MCF 10A (cell line): Measurements from ENCODE around the gene KDM3A. TPM values are rescaled to one million over a fixed set of nuclear protein-coding genes. Genes with fewer than 3 reads are reported as not detected.

Experiments used
- BruUV-seq: library from RNA; stranded (reverse); fragments of 400-500 nt; replicated peaks from 2 replicates; lab custom pipeline; 2021; lab: Mats Ljungman, UMichigan
- CTCF ChIA-PET: fragments of 300-600 bp; sonication (Branson Sonifier 250); formaldehyde crosslinking; extraction: SDS; loops from one replicate; lab custom pipeline; 2021; ENCODE audit warnings: antibody characterized with exemption, inconsistent platforms; lab: Yijun Ruan, JAX
- POLR2A ChIA-PET: fragments of 300-600, 350-650 bp; sonication (Branson Sonifier 250); formaldehyde crosslinking; extraction: SDS; loops from one replicate; lab custom pipeline; 2020; ENCODE audit warnings: antibody characterized with exemption, inconsistent platforms; lab: Yijun Ruan, JAX
- DNase-seq: peaks from one replicate; pipeline ENCODE4 v3.0.0-alpha.2; 2018; ENCODE audit not compliant: unreplicated experiment
- H3K27ac Mint-ChIP-seq: one replicate; pipeline ENCODE4 v1.8.0; 2022; ENCODE audit warnings: mild to moderate bottlenecking, low read depth, mixed read lengths; ENCODE audit not compliant: unreplicated experiment
- H3K27me3 Mint-ChIP-seq: one replicate; pipeline ENCODE4 v1.8.0; 2022; ENCODE audit warnings: mixed read lengths; ENCODE audit not compliant: insufficient read depth, unreplicated experiment
- H3K36me3 Mint-ChIP-seq: one replicate; pipeline ENCODE4 v1.8.0; 2022; ENCODE audit warnings: mild to moderate bottlenecking, moderate library complexity, mixed read lengths; ENCODE audit not compliant: insufficient read depth, unreplicated experiment
- H3K4me1 Mint-ChIP-seq: one replicate; pipeline ENCODE4 v1.8.0; 2022; ENCODE audit warnings: mixed read lengths; ENCODE audit not compliant: insufficient read depth, unreplicated experiment
- H3K4me3 Mint-ChIP-seq: one replicate; pipeline ENCODE4 v1.8.0; 2022; ENCODE audit warnings: mild to moderate bottlenecking, moderate library complexity, mixed read lengths; ENCODE audit not compliant: unreplicated experiment
- H3K9me3 Mint-ChIP-seq: one replicate; pipeline ENCODE4 v1.8.0; 2022; ENCODE audit warnings: mixed read lengths; ENCODE audit not compliant: unreplicated experiment
- intact Hi-C: fragments of 100-400 bp; cut with micrococcal nuclease; formaldehyde crosslinking; loops from 2 replicates; pipeline ENCODE4 v1.14.1; 2022
- total RNA-seq: library from RNA; stranded (reverse); gene quantifications from 2 replicates; pipeline ENCODE4 v1.2.3, GENCODE V29; 2022
- TF ChIP-seq, protein P1 (sequence below): fragments of 200-600 bp; IDR thresholded peaks from one replicate; pipeline ENCODE4 v1.8.0; 2022; ENCODE audit warnings: antibody characterized with exemption, mild to moderate bottlenecking; ENCODE audit not compliant: unreplicated experiment

KDM3A gene
- total RNA-seq, 1 experiment from 2014 or later = 21.1 TPM

DNA sequence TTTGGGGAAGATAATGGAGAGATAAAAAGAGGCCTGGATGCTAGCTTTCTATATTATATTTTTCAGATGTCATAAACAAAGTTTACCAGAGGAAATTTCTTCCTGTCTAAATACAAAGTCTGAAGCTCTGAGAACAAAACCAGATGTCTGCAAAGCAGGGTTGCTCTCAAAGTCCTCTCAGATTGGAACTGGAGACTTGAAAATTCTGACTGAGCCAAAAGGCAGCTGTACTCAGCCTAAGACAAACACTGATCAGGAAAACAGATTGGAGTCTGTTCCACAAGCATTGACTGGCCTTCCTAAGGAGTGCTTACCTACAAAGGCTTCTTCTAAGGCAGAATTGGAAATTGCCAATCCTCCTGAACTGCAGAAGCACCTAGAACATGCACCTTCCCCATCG lies 25.1 kb downstream of the KDM3A start:
- Mint-ChIP-seq H3K4me1 (no peaks in the 10 kb centered on the region), H3K9me3 (peaks cover 8% of the 10 kb centered on the region), H3K4me3 (no peak overlapping the region), H3K36me3 (peaks cover 77% of the 10 kb centered on the region), H3K27ac (no peak overlapping the region), H3K27me3 (no peaks in the 10 kb centered on the region)
- TF ChIP-seq, protein P1, sequence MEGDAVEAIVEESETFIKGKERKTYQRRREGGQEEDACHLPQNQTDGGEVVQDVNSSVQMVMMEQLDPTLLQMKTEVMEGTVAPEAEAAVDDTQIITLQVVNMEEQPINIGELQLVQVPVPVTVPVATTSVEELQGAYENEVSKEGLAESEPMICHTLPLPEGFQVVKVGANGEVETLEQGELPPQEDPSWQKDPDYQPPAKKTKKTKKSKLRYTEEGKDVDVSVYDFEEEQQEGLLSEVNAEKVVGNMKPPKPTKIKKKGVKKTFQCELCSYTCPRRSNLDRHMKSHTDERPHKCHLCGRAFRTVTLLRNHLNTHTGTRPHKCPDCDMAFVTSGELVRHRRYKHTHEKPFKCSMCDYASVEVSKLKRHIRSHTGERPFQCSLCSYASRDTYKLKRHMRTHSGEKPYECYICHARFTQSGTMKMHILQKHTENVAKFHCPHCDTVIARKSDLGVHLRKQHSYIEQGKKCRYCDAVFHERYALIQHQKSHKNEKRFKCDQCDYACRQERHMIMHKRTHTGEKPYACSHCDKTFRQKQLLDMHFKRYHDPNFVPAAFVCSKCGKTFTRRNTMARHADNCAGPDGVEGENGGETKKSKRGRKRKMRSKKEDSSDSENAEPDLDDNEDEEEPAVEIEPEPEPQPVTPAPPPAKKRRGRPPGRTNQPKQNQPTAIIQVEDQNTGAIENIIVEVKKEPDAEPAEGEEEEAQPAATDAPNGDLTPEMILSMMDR = no peak
- BruUV-seq = no TSS peak
- ChIA-PET POLR2A (no interaction called here), CTCF (interaction anchor here (0.6 kb wide), 2 partner anchors 126 to 217 kb away, joined by 3 to 5 read pairs; no protein-coding TSS in a partner anchor)
- DNase-seq = no peak
- intact Hi-C loops = no loop called here

DNA sequence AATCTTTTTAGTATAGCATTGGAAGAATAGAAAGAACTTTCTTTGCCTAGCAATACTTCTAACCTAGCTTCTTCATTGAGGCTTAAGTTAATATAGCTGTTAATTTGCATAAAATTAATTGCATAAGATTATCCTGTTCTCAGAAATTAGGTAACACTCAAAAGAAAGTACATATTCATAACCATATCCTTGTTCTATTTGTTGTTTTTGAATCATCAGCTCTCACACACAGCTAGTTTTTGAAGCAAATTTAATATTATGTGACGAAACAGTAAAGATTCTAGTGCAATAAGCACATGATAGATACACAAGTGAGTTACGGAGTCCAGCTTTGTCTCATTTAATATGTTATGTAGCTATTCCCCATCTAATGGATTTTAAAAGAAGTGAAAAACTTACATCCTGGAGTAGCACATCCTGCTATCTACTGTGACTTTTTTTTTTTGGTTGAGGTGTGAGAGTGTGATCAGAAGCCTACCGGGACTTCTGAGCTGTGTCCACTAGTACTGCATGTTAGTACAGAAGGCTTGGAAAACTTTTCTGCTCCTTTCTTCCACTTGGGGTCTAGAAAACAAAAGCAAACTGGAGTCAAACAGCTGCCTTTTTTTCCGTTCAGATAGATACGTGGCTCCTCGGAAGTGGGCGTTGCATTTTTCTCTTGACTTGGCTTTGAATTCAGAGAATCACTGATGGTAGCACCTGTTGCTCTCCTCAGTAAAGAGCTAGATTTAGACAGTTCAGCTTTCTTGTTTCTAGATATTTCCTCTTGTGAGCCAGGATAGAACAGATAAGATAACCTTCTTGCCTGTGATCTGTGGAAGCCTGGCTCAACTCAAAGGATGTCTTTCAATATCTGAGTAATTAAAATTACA lies 27.2 kb downstream of the KDM3A start:
- intact Hi-C loops = no loop called here
- H3K36me3 Mint-ChIP-seq = peaks cover 79% of the 10 kb centered on the region
- no peaks in the 10 kb centered on the region for H3K4me1 Mint-ChIP-seq
- CTCF ChIA-PET = interaction anchor here (0.6 to 2.6 kb wide), 3 partner anchors 17 to 247 kb away, joined by 3 to 14 read pairs (median 6); no protein-coding TSS in a partner anchor
- H3K9me3 Mint-ChIP-seq = no peaks in the 10 kb centered on the region
- H3K27ac Mint-ChIP-seq = no peak overlapping the region
- no peaks in the 10 kb centered on the region for H3K27me3 Mint-ChIP-seq
- BruUV-seq = no TSS peak
- H3K4me3 Mint-ChIP-seq = no peak overlapping the region
- TF ChIP-seq, protein P1 = no peak
- POLR2A ChIA-PET = interaction anchor here (0.9 to 2.8 kb wide), 3 partner anchors 9 to 12 kb away, joined by 3 to 8 read pairs (median 4); no protein-coding TSS in a partner anchor
- DNase-seq = no peak

DNA sequence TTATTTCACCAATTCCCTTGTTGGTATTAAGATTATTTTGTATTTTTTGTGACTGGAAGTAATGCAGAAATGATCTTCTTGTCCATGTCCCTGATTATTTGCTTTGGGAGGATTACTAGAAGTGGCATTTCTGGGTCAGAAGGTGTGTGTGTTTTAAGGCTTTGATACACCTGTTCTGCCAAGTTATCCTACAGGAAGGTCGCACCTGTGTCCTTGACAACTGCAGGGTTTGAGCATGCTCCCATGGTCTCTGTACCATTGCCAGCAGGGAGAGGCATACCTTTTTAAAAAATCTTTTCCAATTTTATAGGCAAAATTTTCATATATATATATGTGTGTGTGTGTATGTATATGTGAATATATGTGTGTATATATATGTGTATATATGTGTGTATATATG lies 29.7 kb downstream of the KDM3A start:
- Mint-ChIP-seq H3K4me1 (no peaks in the 10 kb centered on the region), H3K36me3 (peaks cover 76% of the 10 kb centered on the region), H3K27me3 (no peaks in the 10 kb centered on the region), H3K9me3 (no peaks in the 10 kb centered on the region), H3K27ac (no peak overlapping the region), H3K4me3 (no peak overlapping the region)
- ChIA-PET CTCF (no interaction called here), POLR2A (interaction anchor here (0.6 to 0.7 kb wide), 2 partner anchors 125 to 728 kb away, joined by 3 to 4 read pairs; no protein-coding TSS in a partner anchor)
- intact Hi-C loops = no loop called here
- no TSS peak for BruUV-seq
- TF ChIP-seq, protein P1 = no peak
- DNase-seq = no peak

DNA sequence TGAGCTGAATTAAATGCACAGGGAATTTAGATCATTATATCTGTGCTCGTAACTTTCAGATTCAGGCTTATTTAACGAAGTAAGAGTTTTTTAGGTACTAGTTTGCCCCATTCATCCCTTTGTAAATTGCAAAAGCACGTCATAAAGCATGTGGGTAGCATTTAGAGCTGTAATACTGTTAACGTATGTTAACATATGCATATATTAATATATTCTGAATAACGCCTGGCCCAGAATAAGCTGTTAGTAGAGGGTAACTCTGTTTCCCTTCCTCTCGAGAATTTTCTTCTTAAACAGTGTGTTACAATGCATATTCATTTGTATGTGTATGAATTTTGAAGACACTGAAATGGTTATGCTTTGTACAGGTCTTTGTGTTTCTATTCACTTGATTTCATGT lies 30.5 kb downstream of the KDM3A start:
- CTCF ChIA-PET = no interaction called here
- no peak for DNase-seq
- Mint-ChIP-seq H3K4me3 (no peak overlapping the region), H3K36me3 (peaks cover 76% of the 10 kb centered on the region), H3K4me1 (no peaks in the 10 kb centered on the region), H3K9me3 (no peaks in the 10 kb centered on the region), H3K27ac (no peak overlapping the region), H3K27me3 (no peaks in the 10 kb centered on the region)
- intact Hi-C loops = no loop called here
- no TSS peak for BruUV-seq
- TF ChIP-seq, protein P1 = no peak
- POLR2A ChIA-PET = no interaction called here
